Measurements from ENCODE around the gene MAPK1IP1L. TPM values are rescaled to one million over a fixed set of nuclear protein-coding genes. Genes with fewer than 3 reads are reported as not detected.

Gene MAPK1IP1L
- total RNA-seq, 1 donor from 2014 or later: 68.2 TPM

GRCh38 chr14:55088356-55088755, 36.9 kb downstream of the MAPK1IP1L start:
- H3K4me1 ChIP-seq: peaks cover 12% of the 10 kb centered on the region
- H3K27ac ChIP-seq (replicated peaks): no peak overlapping the region
- H3K4me3 ChIP-seq: no peak overlapping the region
- H3K9me3 ChIP-seq (replicated peaks): no peaks in the 10 kb centered on the region
- no peaks in the 10 kb centered on the region for H3K36me3 ChIP-seq
- DNase-seq: no peak
- intact Hi-C loops (cut with micrococcal nuclease): no loop called here
- TF ChIP-seq CTCF (IDR thresholded peaks at IDR 0.05; ENCODE audit: borderline replicate concordance): no peak
- H3K27me3 ChIP-seq (ENCODE audit: low read depth): no peaks in the 10 kb centered on the region

DNA sequence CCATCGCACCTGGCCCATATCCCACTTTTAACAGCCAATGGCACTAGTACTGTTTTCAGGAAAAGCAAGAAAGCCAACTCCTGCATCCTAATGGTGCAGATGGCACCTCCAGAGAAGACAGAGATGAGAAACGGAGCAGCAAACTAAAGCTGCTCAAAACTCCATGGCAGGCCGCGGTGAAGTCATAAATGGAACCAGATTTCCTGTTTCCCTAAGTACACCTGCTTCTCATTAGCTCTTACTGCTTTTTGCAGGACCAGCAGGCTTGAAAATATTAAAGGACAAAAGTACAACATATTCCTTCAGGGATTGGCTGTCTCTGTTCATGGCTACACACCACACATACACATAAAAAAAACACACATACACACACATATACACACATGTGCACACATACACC, 40.9 kb downstream of the MAPK1IP1L start:
- H3K27ac ChIP-seq (replicated peaks): no peak overlapping the region
- intact Hi-C loops (cut with micrococcal nuclease): no loop called here
- no peak for DNase-seq

GRCh38 chr14:55094292-55095157, 43.1 kb downstream of the MAPK1IP1L start:
- Histone ChIP-seq H3K9me3 (replicated peaks) (no peaks in the 10 kb centered on the region), H3K27me3 (ENCODE audit: low read depth) (no peaks in the 10 kb centered on the region), H3K36me3 (no peaks in the 10 kb centered on the region), H3K27ac (replicated peaks) (no peak overlapping the region), H3K4me1 (peaks cover 33% of the 10 kb centered on the region), H3K4me3 (no peak overlapping the region)
- no peak for TF ChIP-seq CTCF (IDR thresholded peaks at IDR 0.05; ENCODE audit: borderline replicate concordance)
- intact Hi-C loops (cut with micrococcal nuclease): no loop called here
- DNase-seq: no peak

More for the DNA sequence above, 40.9 kb downstream of the MAPK1IP1L start:
- TF ChIP-seq CTCF (IDR thresholded peaks at IDR 0.05; ENCODE audit: borderline replicate concordance): no peak
- no peaks in the 10 kb centered on the region for H3K27me3 ChIP-seq (ENCODE audit: low read depth)
- no peaks in the 10 kb centered on the region for H3K36me3 ChIP-seq
- H3K4me1 ChIP-seq: peaks cover 16% of the 10 kb centered on the region
- H3K9me3 ChIP-seq (replicated peaks): no peaks in the 10 kb centered on the region
- no peak overlapping the region for H3K4me3 ChIP-seq

- Histone ChIP-seq H3K4me1 (peaks cover 60% of the 10 kb centered on the region), H3K27ac (replicated peaks) (peak overlapping the region; percentile 95), H3K9me3 (replicated peaks) (no peaks in the 10 kb centered on the region), H3K36me3 (no peaks in the 10 kb centered on the region), H3K4me3 (no peak overlapping the region), H3K27me3 (ENCODE audit: low read depth) (no peaks in the 10 kb centered on the region)
- TF ChIP-seq CTCF (IDR thresholded peaks at IDR 0.05; ENCODE audit: borderline replicate concordance): no peak
- no peak for DNase-seq
- intact Hi-C loops (cut with micrococcal nuclease): no loop called here
Observed at GRCh38 chr14:55097881-55098560, 46.6 kb downstream of the MAPK1IP1L start.

DNA sequence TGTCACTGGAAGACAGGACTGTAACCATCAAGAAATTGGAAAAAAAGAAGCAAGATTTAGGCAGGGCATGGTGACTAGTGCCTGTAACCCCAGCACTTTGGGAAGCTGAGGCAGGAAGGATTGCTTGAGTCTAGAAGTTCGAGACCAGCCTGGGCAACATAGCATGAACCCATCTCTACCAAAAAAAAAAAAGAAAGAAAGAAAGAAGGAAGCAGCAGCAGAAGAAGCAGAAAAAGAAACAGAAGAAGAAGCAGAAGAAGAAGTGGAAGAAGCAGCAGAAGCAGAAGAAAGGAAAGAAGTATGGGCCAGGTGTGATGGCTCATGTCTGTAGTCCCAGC, 47.1 kb downstream of the MAPK1IP1L start:
- Histone ChIP-seq H3K9me3 (replicated peaks) (no peaks in the 10 kb centered on the region), H3K36me3 (no peaks in the 10 kb centered on the region), H3K4me3 (no peak overlapping the region), H3K4me1 (peaks cover 65% of the 10 kb centered on the region), H3K27ac (replicated peaks) (peak overlapping the region; percentile 95), H3K27me3 (ENCODE audit: low read depth) (no peaks in the 10 kb centered on the region)
- intact Hi-C loops (cut with micrococcal nuclease): no loop called here
- no peak for TF ChIP-seq CTCF (IDR thresholded peaks at IDR 0.05; ENCODE audit: borderline replicate concordance)
- no peak for DNase-seq

Data from left ventricle myocardium inferior (tissue), 1 donor.